Hematopoietic multipotent progenitor cell treated with erythropoietin and hydrocortisone succinate and interleukin-3 and kit ligand, for 15 days (in vitro differentiated cells): Measurements from ENCODE around the gene LENG8.
"Not testable (repeated sequence)": the region's sequence is repeated elsewhere in the genome, so short reads cannot be mapped to it uniquely, and the experiment has no call there.

ENCODE experiments used
- DNase-seq: peaks from one replicate; pipeline ENCODE4 v3.0.0-alpha.2; 2015; ENCODE audit warnings: low spot score

Gene LENG8

GRCh38 chr19:54484451-54484850 is 35.5 kb downstream of the LENG8 start:
- DNase-seq = no peak

- DNase-seq = no peak
Measured at GRCh38 chr19:54485851-54486250, 36.9 kb downstream of the LENG8 start.

- no peak for DNase-seq
Measured at GRCh38 chr19:54489341-54489740, 40.3 kb downstream of the LENG8 start.

GRCh38 chr19:54489766-54490165 is 40.8 kb downstream of the LENG8 start:
- DNase-seq = no peak

- DNase-seq = no peak
Measured at GRCh38 chr19:54492568-54492967, 43.6 kb downstream of the LENG8 start.

GRCh38 chr19:54493056-54493455 is 44.1 kb downstream of the LENG8 start:
- DNase-seq = not testable (repeated sequence)

GRCh38 chr19:54493967-54494585 is 45.1 kb downstream of the LENG8 start:
- DNase-seq = no peak

- DNase-seq = not testable (repeated sequence)
Measured at GRCh38 chr19:54495284-54495683, 46.3 kb downstream of the LENG8 start.

GRCh38 chr19:54497747-54498450 is 48.9 kb downstream of the LENG8 start:
- DNase-seq = not testable (repeated sequence)

GRCh38 chr19:54498451-54498772 is 49.4 kb downstream of the LENG8 start:
- DNase-seq = not testable (repeated sequence)

- DNase-seq = no peak
Measured at GRCh38 chr19:54502518-54503048, 53.6 kb downstream of the LENG8 start, which contains the start of gene LAIR2. Gene LAIR2 (plus strand): TSS chr19:54502831. CDS start chr19:54502919, 88 bp downstream.

GRCh38 chr19:54505542-54505941 is 56.5 kb downstream of the LENG8 start:
- not testable (repeated sequence) for DNase-seq

- no peak for DNase-seq
Measured at GRCh38 chr19:54506079-54506478, 57.1 kb downstream of the LENG8 start.

- not testable (repeated sequence) for DNase-seq
Measured at GRCh38 chr19:54507038-54507717, 58.2 kb downstream of the LENG8 start.

- no peak for DNase-seq
Measured at GRCh38 chr19:54507824-54508223, 58.8 kb downstream of the LENG8 start.

- not testable (repeated sequence) for DNase-seq
Measured at GRCh38 chr19:54508487-54508886, 59.5 kb downstream of the LENG8 start.

GRCh38 chr19:54509200-54509940 is 60.4 kb downstream of the LENG8 start:
- DNase-seq = not testable (repeated sequence)
